HCT116 (cell line): ENCODE data around the gene ANXA4. TPM values are rescaled to one million over a fixed set of nuclear protein-coding genes. Genes with fewer than 3 reads are reported as not detected.
A peak's percentile ranks its signal among the peaks of the same experiment; 100 is the strongest.

Experiments used
- ATAC-seq: fragments of 200-7000 bp; cut with Tn5 transposase; 2 replicates; pipeline ENCODE4 v1.9.1; 2020; ENCODE audit warnings: mild to moderate bottlenecking, moderate library complexity
- BruUV-seq: library from RNA; stranded (reverse); fragments of 400-500 nt; replicated peaks from 2 replicates; lab custom pipeline; 2021; lab: Mats Ljungman, UMichigan
- CTCF ChIA-PET: fragments of 300-600 bp; sonication (Branson Sonifier 250); formaldehyde crosslinking; loops from one replicate; lab custom pipeline; 2021; ENCODE audit warnings: antibody characterized with exemption; lab: Charles Lee
- POLR2A ChIA-PET: fragments of 300-600, 350-600 bp; sonication (Branson Sonifier 250); formaldehyde crosslinking; loops from one replicate; lab custom pipeline; 2021; ENCODE audit warnings: antibody characterized with exemption; lab: Charles Lee
- RAD21 ChIA-PET, 2 experiments: fragments of 300-600 bp; sonication (Branson Sonifier 250); formaldehyde crosslinking; loops; one replicate each; lab custom pipeline; 2023; ENCODE audit warnings: low total read pairs in 2 of 2; ENCODE audit not compliant: uncharacterized antibody in 2 of 2, unreplicated experiment in 2 of 2, low non-redundant PET in 1 of 2; lab: Charles Lee
- DNase-seq: peaks from one replicate; pipeline ENCODE4 v3.0.0-alpha.2; 2010; ENCODE audit warnings: low read depth, low spot score
- H2AFZ ChIP-seq: fragments of 200-600 bp; shearing (Covaris generic), sonication (generic); 2 replicates; pipeline ENCODE4 v1.6.1; 2017; ENCODE audit warnings: low read depth, mixed run types, mixed read lengths, antibody characterized with exemption, low read length; ENCODE audit not compliant: poor library complexity, severe bottlenecking
- H3K27ac ChIP-seq: 2 replicates; pipeline ENCODE4 v1.5.1; 2012; ENCODE audit warnings: low read depth, low read length
- H3K27me3 ChIP-seq: fragments of 200-600 bp; sonication (generic); 2 replicates; pipeline ENCODE4 v1.6.1; 2016; ENCODE audit warnings: mixed run types, low read length, mixed read lengths; ENCODE audit not compliant: insufficient read depth
- H3K36me3 ChIP-seq, 2 experiments: fragments of 200-500 bp in 1 of 2; fragments of 200-600 bp in 1 of 2; sonication (Bioruptor generic) in 1 of 2; sonication (generic) in 1 of 2; 2 replicates each; pipeline versions ENCODE4 v1.5.1 to v1.6.1; 2014 to 2016; ENCODE audit warnings: low read length in 2 of 2, inconsistent platforms in 1 of 2, mixed read lengths in 1 of 2, mixed run types in 1 of 2; ENCODE audit not compliant: insufficient read depth in 2 of 2, control insufficient read depth in 1 of 2
- H3K4me1 ChIP-seq, 2 experiments: fragments of 200-600 bp in 1 of 2; sonication (generic) in 1 of 2; 2 replicates each; pipeline versions ENCODE4 v1.5.1 to v1.6.1; 2012 to 2017; ENCODE audit warnings: low read length in 2 of 2, inconsistent platforms in 1 of 2, mild to moderate bottlenecking in 1 of 2, mixed read lengths in 1 of 2, mixed run types in 1 of 2, moderate library complexity in 1 of 2; ENCODE audit not compliant: insufficient read depth in 2 of 2, control insufficient read depth in 1 of 2
- H3K4me2 ChIP-seq: fragments of 200-600 bp; sonication (generic); 2 replicates; pipeline ENCODE4 v1.6.1; 2017; ENCODE audit warnings: mixed run types, low read length, mixed read lengths
- H3K4me3 ChIP-seq, 2 experiments: fragments of 200-600 bp in 1 of 2; sonication (generic) in 1 of 2; replicated peaks in 1 of 2; 2 replicates each; pipeline ENCODE4 v1.5.1; 2011 to 2016; ENCODE audit warnings: low read length in 2 of 2, control low read depth in 1 of 2, low read depth in 1 of 2, mild to moderate bottlenecking in 1 of 2, mixed read lengths in 1 of 2, mixed run types in 1 of 2
- H3K79me2 ChIP-seq: fragments of 200-600 bp; sonication (generic); 2 replicates; pipeline ENCODE4 v1.6.1; 2017; ENCODE audit warnings: mild to moderate bottlenecking, mixed run types, low read length, moderate library complexity, mixed read lengths; ENCODE audit not compliant: insufficient read depth
- H3K9ac ChIP-seq: fragments of 200-600 bp; sonication (generic); 2 replicates; pipeline ENCODE4 v1.6.1; 2016; ENCODE audit warnings: low read length, mixed read lengths
- H3K9me2 ChIP-seq: fragments of 200-600 bp; sonication (generic), shearing (Covaris generic); 2 replicates; pipeline ENCODE4 v1.6.1; 2017; ENCODE audit warnings: mixed run types, mild to moderate bottlenecking, moderate library complexity; ENCODE audit not compliant: insufficient read depth
- H3K9me3 ChIP-seq, 2 experiments: fragments of 200-500 bp in 1 of 2; fragments of 200-600 bp in 1 of 2; sonication (Bioruptor generic) in 1 of 2; sonication (generic) in 1 of 2; 2 replicates each; pipeline ENCODE4 v1.6.1; 2014 to 2017; ENCODE audit warnings: low read length in 2 of 2, mixed read lengths in 2 of 2, inconsistent platforms in 1 of 2, low read depth in 1 of 2, mild to moderate bottlenecking in 1 of 2, mixed run types in 1 of 2, moderate library complexity in 1 of 2; ENCODE audit not compliant: control insufficient read depth in 1 of 2, insufficient read depth in 1 of 2
- H4K20me1 ChIP-seq: fragments of 200-600 bp; sonication (generic), shearing (Covaris generic); 2 replicates; pipeline ENCODE4 v1.6.1; 2017; ENCODE audit warnings: mixed run types, mild to moderate bottlenecking, moderate library complexity; ENCODE audit not compliant: insufficient read depth
- CBX3 ChIP-seq: IDR thresholded peaks from 2 replicates; pipeline ENCODE4 v1.6.1; 2012; ENCODE audit warnings: low read depth
- ELF1 ChIP-seq: IDR thresholded peaks from 2 replicates; pipeline ENCODE4 v1.6.1; 2012; ENCODE audit warnings: low read depth, borderline replicate concordance
- EZH2 ChIP-seq: fragments of 200-600 bp; sonication (generic); IDR thresholded peaks from 2 replicates; pipeline ENCODE4 v1.6.1; 2017; ENCODE audit warnings: antibody characterized with exemption, mixed run types
- EZH2phosphoT487 ChIP-seq: fragments of 200-600 bp; IDR thresholded peaks from 2 replicates; pipeline ENCODE4 v1.6.1; 2018; ENCODE audit warnings: antibody characterized with exemption, borderline replicate concordance
- FOSL1 ChIP-seq: IDR thresholded peaks from 2 replicates; pipeline ENCODE4 v1.6.1; 2012; ENCODE audit warnings: low read depth
- POLR2A ChIP-seq: IDR thresholded peaks from 2 replicates; pipeline ENCODE4 v1.7.0; 2011; ENCODE audit warnings: borderline replicate concordance; ENCODE audit not compliant: insufficient read depth, insufficient read length; ENCODE audit errors: extremely low read depth
- POLR2AphosphoS5 ChIP-seq: IDR thresholded peaks from 2 replicates; pipeline ENCODE4 v1.6.1; 2011; ENCODE audit warnings: mild to moderate bottlenecking, low read depth, low read length, moderate library complexity
- TCF7L2 ChIP-seq: IDR thresholded peaks from 2 replicates; pipeline ENCODE4 v1.7.0; 2011; ENCODE audit warnings: borderline replicate concordance, inconsistent platforms; ENCODE audit not compliant: insufficient read depth, insufficient read length; ENCODE audit errors: extremely low read depth
- YY1 ChIP-seq: IDR thresholded peaks from 2 replicates; pipeline ENCODE4 v1.6.1; 2011; ENCODE audit warnings: low read length, low read depth, moderate library complexity, mild to moderate bottlenecking; ENCODE audit not compliant: insufficient replicate concordance; ENCODE audit errors: extremely low read depth
- intact Hi-C: fragments of 100-400 bp; cut with micrococcal nuclease; formaldehyde crosslinking; loops from 2 replicates; pipeline ENCODE4 v1.10.0; 2022
- total RNA-seq: library from RNA; stranded (reverse); gene quantifications from one replicate; pipeline ENCODE4 v1.2.1, GENCODE V29; 2021; ENCODE audit not compliant: unreplicated experiment
- TF ChIP-seq, protein P1 (sequence below), 3 experiments: fragments of 200-600 bp in 1 of 3; sonication (generic) in 1 of 3; IDR thresholded peaks in 2 of 3; conservative IDR thresholded peaks in 1 of 3; 2 replicates each; pipeline ENCODE4 v1.5.1; 2012 to 2017; ENCODE audit warnings: low read depth in 2 of 3, low read length in 2 of 3, antibody characterized with exemption in 1 of 3, borderline replicate concordance in 1 of 3, control low read depth in 1 of 3, mild to moderate bottlenecking in 1 of 3, mixed read lengths in 1 of 3, mixed run types in 1 of 3, moderate library complexity in 1 of 3; ENCODE audit not compliant: insufficient read depth in 1 of 3

ANXA4 gene
- total RNA-seq, 1 experiment from 2014 or later = 64.6 TPM

DNA sequence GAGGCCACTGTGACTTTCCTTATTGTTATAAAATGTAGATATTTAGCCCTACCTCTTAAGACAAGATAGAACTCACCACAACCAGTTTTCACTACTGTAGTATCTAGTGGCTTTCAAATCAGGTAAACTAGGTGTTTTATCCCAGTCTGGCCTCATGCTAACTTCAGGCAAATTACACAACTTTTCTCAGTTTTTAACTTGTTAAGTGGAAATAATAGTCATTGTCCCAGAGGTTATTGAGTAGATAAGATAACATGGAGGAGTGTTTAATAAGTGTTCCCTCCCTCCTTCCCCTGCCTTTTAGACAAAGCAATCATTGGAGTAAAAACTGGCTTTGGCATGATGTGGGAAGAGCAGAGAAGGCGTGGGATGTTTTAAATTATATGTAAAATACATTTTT lies 27.3 kb downstream of the ANXA4 start:
- RAD21 ChIA-PET = interaction anchor here in 1 of 2 experiments (1.7 kb wide), 1 partner anchor 45 kb away, joined by 3 read pairs; no protein-coding TSS in a partner anchor
- CTCF ChIA-PET = interaction anchor here (1.1 to 1.6 kb wide), 2 partner anchors 45 to 48 kb away, joined by 3 to 4 read pairs; no protein-coding TSS in a partner anchor
- Histone ChIP-seq H3K79me2 (peaks cover 28% of the 10 kb centered on the region), H3K9me2 (no peaks in the 10 kb centered on the region), H3K9ac (0 out of 2 replicates have a peak overlapping the region, but pooled peaks have one; percentile 2), H3K4me3 (no peak overlapping the region), H3K27me3 (no peaks in the 10 kb centered on the region), H4K20me1 (no peaks in the 10 kb centered on the region), H2AFZ (no peak overlapping the region), H3K4me1 (peaks cover 57 to 83% of the 10 kb centered on the region in 2 experiments), H3K27ac (peak overlapping the region; percentile 67; the same call in 1 of the 2 replicates), H3K9me3 (no peaks in the 10 kb centered on the region), H3K4me2 (peak overlapping the region; percentile 69; the same call in 1 of the 2 replicates), H3K36me3 (no peaks in the 10 kb centered on the region)
- intact Hi-C loops = no loop called here
- no TSS peak for BruUV-seq
- POLR2A ChIA-PET = no interaction called here
- DNase-seq (no peak), ATAC-seq (no peak)
- TF ChIP-seq EZH2phosphoT487 (no peak), FOSL1 (no peak), TCF7L2 (no peak), YY1 (no peak), CBX3 (no peak), EZH2 (no peak), ELF1 (no peak), POLR2AphosphoS5 (no peak), POLR2A (no peak)
- TF ChIP-seq, protein P1, sequence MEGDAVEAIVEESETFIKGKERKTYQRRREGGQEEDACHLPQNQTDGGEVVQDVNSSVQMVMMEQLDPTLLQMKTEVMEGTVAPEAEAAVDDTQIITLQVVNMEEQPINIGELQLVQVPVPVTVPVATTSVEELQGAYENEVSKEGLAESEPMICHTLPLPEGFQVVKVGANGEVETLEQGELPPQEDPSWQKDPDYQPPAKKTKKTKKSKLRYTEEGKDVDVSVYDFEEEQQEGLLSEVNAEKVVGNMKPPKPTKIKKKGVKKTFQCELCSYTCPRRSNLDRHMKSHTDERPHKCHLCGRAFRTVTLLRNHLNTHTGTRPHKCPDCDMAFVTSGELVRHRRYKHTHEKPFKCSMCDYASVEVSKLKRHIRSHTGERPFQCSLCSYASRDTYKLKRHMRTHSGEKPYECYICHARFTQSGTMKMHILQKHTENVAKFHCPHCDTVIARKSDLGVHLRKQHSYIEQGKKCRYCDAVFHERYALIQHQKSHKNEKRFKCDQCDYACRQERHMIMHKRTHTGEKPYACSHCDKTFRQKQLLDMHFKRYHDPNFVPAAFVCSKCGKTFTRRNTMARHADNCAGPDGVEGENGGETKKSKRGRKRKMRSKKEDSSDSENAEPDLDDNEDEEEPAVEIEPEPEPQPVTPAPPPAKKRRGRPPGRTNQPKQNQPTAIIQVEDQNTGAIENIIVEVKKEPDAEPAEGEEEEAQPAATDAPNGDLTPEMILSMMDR (IDR thresholded peaks at IDR 0.05 in 2 of 3, conservative IDR thresholded peaks at IDR 0.05 in 1 of 3; ENCODE audit: borderline replicate concordance in 1 of 3, insufficient read depth in 1 of 3, low read depth in 2 of 3, low read length in 2 of 3) = no peak
